Adipocyte (in vitro differentiated cells): ENCODE data around the gene SEPTIN7.
"Not testable (repeated sequence)": the region's sequence is repeated elsewhere in the genome, so short reads cannot be mapped to it uniquely, and the experiment has no call there.

Experiments used
- DNase-seq: peaks from one replicate; pipeline ENCODE4 v3.0.0-alpha.2; 2015; ENCODE audit warnings: low read depth
- H3K27me3 ChIP-seq: replicated peaks from 2 replicates; pipeline ENCODE4 v1.7.0; 2013; ENCODE audit warnings: mild to moderate bottlenecking, low read length, moderate library complexity; ENCODE audit not compliant: control insufficient read depth, insufficient read depth
- H3K36me3 ChIP-seq: 2 replicates; pipeline ENCODE4 v1.7.0; 2013; ENCODE audit warnings: low read length, mild to moderate bottlenecking, moderate library complexity; ENCODE audit not compliant: control insufficient read depth, insufficient read depth, severe bottlenecking
- H3K4me1 ChIP-seq: 2 replicates; pipeline ENCODE4 v1.7.0; 2013; ENCODE audit warnings: mild to moderate bottlenecking, low read length, moderate library complexity; ENCODE audit not compliant: control insufficient read depth, insufficient read depth
- H3K4me3 ChIP-seq: 2 replicates; pipeline ENCODE4 v1.7.0; 2013; ENCODE audit warnings: mild to moderate bottlenecking, low read length, moderate library complexity
- H3K9ac ChIP-seq: 2 replicates; pipeline ENCODE4 v1.7.0; 2013; ENCODE audit warnings: mild to moderate bottlenecking, low read length, moderate library complexity
- H3K9me3 ChIP-seq: 2 replicates; pipeline ENCODE4 v1.7.0; 2013; ENCODE audit warnings: mild to moderate bottlenecking, low read length, moderate library complexity; ENCODE audit not compliant: control insufficient read depth

SEPTIN7 gene

DNA sequence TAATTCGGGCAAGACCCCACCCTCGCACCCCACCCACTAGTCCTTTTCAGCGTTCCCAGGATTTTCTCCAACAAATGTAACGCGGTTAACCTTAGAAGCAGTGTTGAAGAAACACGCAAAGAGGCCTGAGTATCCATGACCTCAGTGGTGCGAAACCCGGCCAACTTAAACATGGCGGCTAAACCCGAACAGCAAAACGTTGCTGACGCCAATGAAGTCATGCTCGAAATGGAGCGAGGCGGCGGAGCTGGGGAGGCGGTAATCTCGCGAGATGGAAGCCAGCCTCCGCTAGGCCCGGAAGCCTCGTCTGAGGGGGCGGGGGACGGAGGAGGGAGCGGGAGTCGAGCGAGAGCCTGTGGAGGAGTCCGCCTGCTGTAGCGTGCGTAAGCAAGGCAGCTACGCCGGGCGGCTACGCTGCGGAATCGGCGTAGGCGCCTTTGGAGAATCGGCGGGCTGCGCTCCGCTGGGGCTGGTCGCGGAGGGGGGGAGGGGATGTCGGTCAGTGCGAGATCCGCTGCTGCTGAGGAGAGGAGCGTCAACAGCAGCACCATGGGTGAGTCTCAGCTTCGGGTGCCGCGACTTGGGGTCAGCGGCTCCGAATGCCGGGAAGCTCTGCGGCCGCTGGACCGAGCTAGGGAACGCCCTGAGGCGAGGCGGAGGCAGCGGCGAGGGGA lies at the start of gene SEPTIN7:
Gene SEPTIN7, plus strand, starts transcription at position 340 of the 674 bp plus-strand sequence. Its CDS starts 153 bp downstream, at position 493.
- peak within 1 kb of the TSS; percentile 87 for H3K9ac ChIP-seq
- no peaks in the 10 kb centered on the region for H3K27me3 ChIP-seq
- H3K36me3 ChIP-seq, result no peaks in the 10 kb centered on the region
- DNase-seq, result peak; percentile 100
- H3K9me3 ChIP-seq, result no peaks in the 10 kb centered on the region
- peaks cover 24% of the 10 kb centered on the region for H3K4me1 ChIP-seq
- peak within 1 kb of the TSS; percentile 88 for H3K4me3 ChIP-seq

DNA sequence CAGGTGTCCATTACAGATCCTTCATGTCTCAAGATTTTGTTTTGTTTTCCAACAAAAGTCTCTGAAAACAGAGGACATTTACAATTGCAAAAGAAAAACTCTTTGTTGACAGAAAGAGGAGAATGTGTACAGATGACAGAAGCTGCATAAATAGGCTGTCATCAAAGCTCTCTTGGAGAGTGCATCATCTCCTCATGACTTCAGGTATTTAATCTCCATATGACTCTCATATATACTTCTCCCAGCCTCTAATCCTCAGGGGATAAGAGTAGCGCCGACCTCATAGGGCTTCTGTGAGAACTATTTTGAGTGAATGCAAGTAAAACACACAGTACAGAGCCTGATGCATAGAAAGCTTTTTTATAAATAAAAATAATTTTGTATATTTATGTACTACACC lies 48.1 kb upstream of the SEPTIN7 start:
- H3K9ac ChIP-seq, result no peak overlapping the region
- H3K4me1 ChIP-seq, result peaks cover 49% of the 10 kb centered on the region
- H3K4me3 ChIP-seq, result no peak overlapping the region
- H3K36me3 ChIP-seq, result no peaks in the 10 kb centered on the region
- no peaks in the 10 kb centered on the region for H3K27me3 ChIP-seq
- H3K9me3 ChIP-seq, result no peaks in the 10 kb centered on the region
- DNase-seq, result no peak

GRCh38 chr7:35753761-35754603 lies 46.9 kb upstream of the SEPTIN7 start:
- H3K4me3 ChIP-seq, result peak overlapping the region; percentile 41

DNA sequence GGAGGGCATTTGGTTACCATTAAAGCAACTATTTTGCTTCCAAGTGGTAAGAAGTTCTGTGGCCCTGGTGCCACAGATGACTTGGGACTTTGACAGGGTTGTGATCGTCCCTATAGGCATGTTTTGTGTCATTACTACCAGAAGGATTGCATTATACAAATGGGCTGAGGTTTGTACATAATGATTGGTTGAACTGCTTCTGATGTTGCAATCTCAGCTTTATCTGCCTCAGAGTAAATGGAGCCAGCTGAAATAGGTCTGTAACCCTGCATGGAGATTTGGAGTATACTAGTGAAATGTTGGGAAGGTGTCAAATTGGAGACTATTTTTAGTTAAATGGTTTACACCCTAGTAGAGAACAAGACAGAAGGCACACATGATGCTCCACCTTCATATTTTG lies 46.1 kb upstream of the SEPTIN7 start:
- peak overlapping the region; percentile 41 for H3K4me3 ChIP-seq
- H3K9ac ChIP-seq, result peak overlapping the region; percentile 31
- no peaks in the 10 kb centered on the region for H3K36me3 ChIP-seq
- peak; percentile 68 for DNase-seq
- no peaks in the 10 kb centered on the region for H3K27me3 ChIP-seq
- peaks cover 42% of the 10 kb centered on the region for H3K4me1 ChIP-seq
- H3K9me3 ChIP-seq, result no peaks in the 10 kb centered on the region

More at GRCh38 chr7:35753761-35754603, 46.9 kb upstream of the SEPTIN7 start:
- no peaks in the 10 kb centered on the region for H3K27me3 ChIP-seq
- H3K9ac ChIP-seq, result peak overlapping the region; percentile 31
- H3K36me3 ChIP-seq, result no peaks in the 10 kb centered on the region
- peaks cover 43% of the 10 kb centered on the region for H3K4me1 ChIP-seq
- peak; percentile 34 for DNase-seq
- no peaks in the 10 kb centered on the region for H3K9me3 ChIP-seq

- Histone ChIP-seq H3K4me1 (peaks cover 50% of the 10 kb centered on the region), H3K36me3 (no peaks in the 10 kb centered on the region), H3K27me3 (no peaks in the 10 kb centered on the region), H3K9ac (no peak overlapping the region), H3K4me3 (no peak overlapping the region), H3K9me3 (no peaks in the 10 kb centered on the region)
- no peak for DNase-seq
These were observed 45.1 kb upstream of the SEPTIN7 start for GRCh38 chr7:35755711-35756110.

- not testable (repeated sequence) for H3K9ac ChIP-seq, H3K9me3 ChIP-seq, H3K36me3 ChIP-seq, H3K4me3 ChIP-seq, DNase-seq, H3K27me3 ChIP-seq
- peaks cover 57% of the 10 kb centered on the region for H3K4me1 ChIP-seq
These were observed 44.4 kb upstream of the SEPTIN7 start for GRCh38 chr7:35756453-35756852.

- Histone ChIP-seq H3K36me3 (no peaks in the 10 kb centered on the region), H3K4me3 (no peak overlapping the region), H3K9ac (no peak overlapping the region), H3K4me1 (peaks cover 68% of the 10 kb centered on the region), H3K27me3 (no peaks in the 10 kb centered on the region), H3K9me3 (no peaks in the 10 kb centered on the region)
- no peak for DNase-seq
These were observed 43.3 kb upstream of the SEPTIN7 start for GRCh38 chr7:35757574-35757973.

GRCh38 chr7:35758421-35758820 lies 42.4 kb upstream of the SEPTIN7 start:
- Histone ChIP-seq H3K4me3 (no peak overlapping the region), H3K36me3 (no peaks in the 10 kb centered on the region), H3K4me1 (peaks cover 69% of the 10 kb centered on the region), H3K27me3 (no peaks in the 10 kb centered on the region), H3K9me3 (no peaks in the 10 kb centered on the region), H3K9ac (no peak overlapping the region)
- DNase-seq, result no peak

- DNase-seq, result peak; percentile 49
- H3K4me3 ChIP-seq, result peak overlapping the region; percentile 29
- H3K9me3 ChIP-seq, result no peaks in the 10 kb centered on the region
- no peaks in the 10 kb centered on the region for H3K36me3 ChIP-seq
- H3K27me3 ChIP-seq, result no peaks in the 10 kb centered on the region
- H3K9ac ChIP-seq, result no peak overlapping the region
- H3K4me1 ChIP-seq, result peaks cover 51% of the 10 kb centered on the region
These were observed 40.6 kb upstream of the SEPTIN7 start for GRCh38 chr7:35760143-35760745.

GRCh38 chr7:35761871-35762677 lies 38.8 kb upstream of the SEPTIN7 start:
- no peaks in the 10 kb centered on the region for H3K36me3 ChIP-seq
- DNase-seq, result peak; percentile 73

More at GRCh38 chr7:35761871-35762677, 38.8 kb upstream of the SEPTIN7 start:
- H3K9ac ChIP-seq, result peak overlapping the region; percentile 2
- H3K4me3 ChIP-seq, result no peak overlapping the region
- H3K27me3 ChIP-seq, result no peaks in the 10 kb centered on the region
- no peaks in the 10 kb centered on the region for H3K9me3 ChIP-seq
- H3K4me1 ChIP-seq, result peaks cover 39% of the 10 kb centered on the region
